ENCODE results near the gene TUBGCP2.

The TUBGCP2 gene

GRCh38 chr10:133339708-133340380 is 31.2 kb upstream of the TUBGCP2 start:
- DNase-seq = no peak

GRCh38 chr10:133338080-133339071 is 29.7 kb upstream of the TUBGCP2 start:
- no peak for DNase-seq

GRCh38 chr10:133337370-133337725 is 28.7 kb upstream of the TUBGCP2 start:
- DNase-seq = no peak

GRCh38 chr10:133336577-133337369 is 28.1 kb upstream of the TUBGCP2 start, which contains the start of gene CALY:
Gene CALY (minus strand): TSS chr10:133336896. CDS start chr10:133328989, 7,907 bp downstream.
- no peak for DNase-seq

- no peak for DNase-seq
Measured at GRCh38 chr10:133336118-133336576, 27.5 kb upstream of the TUBGCP2 start.

- no peak for DNase-seq
Measured at GRCh38 chr10:133335246-133336117, 26.8 kb upstream of the TUBGCP2 start.

GRCh38 chr10:133334503-133335245 is 26.0 kb upstream of the TUBGCP2 start:
- no peak for DNase-seq

- DNase-seq = no peak
Measured at GRCh38 chr10:133332936-133333699, 24.4 kb upstream of the TUBGCP2 start.

GRCh38 chr10:133329491-133330202 is 21.0 kb upstream of the TUBGCP2 start:
- peak; percentile 60 for DNase-seq

- DNase-seq = no peak
Measured at GRCh38 chr10:133328358-133329343, 20.0 kb upstream of the TUBGCP2 start.

GRCh38 chr10:133327651-133328357 is 19.1 kb upstream of the TUBGCP2 start:
- DNase-seq = no peak

- DNase-seq = no peak
Measured at GRCh38 chr10:133326745-133327650, 18.3 kb upstream of the TUBGCP2 start.

GRCh38 chr10:133326223-133326551 is 17.5 kb upstream of the TUBGCP2 start:
- DNase-seq = no peak

- no peak for DNase-seq
Measured at GRCh38 chr10:133325440-133326222, 17.0 kb upstream of the TUBGCP2 start.

GRCh38 chr10:133324857-133325260 is 16.2 kb upstream of the TUBGCP2 start:
- no peak for DNase-seq

All from NCI-H2029 (cell line).